ENCODE results near the gene TMEM61. TPM values are rescaled to one million over a fixed set of nuclear protein-coding genes. Genes with fewer than 3 reads are reported as not detected.

TMEM61 gene
- total RNA-seq, 2 donors from 2014 or later = 2.0 to 3.6 TPM

DNA sequence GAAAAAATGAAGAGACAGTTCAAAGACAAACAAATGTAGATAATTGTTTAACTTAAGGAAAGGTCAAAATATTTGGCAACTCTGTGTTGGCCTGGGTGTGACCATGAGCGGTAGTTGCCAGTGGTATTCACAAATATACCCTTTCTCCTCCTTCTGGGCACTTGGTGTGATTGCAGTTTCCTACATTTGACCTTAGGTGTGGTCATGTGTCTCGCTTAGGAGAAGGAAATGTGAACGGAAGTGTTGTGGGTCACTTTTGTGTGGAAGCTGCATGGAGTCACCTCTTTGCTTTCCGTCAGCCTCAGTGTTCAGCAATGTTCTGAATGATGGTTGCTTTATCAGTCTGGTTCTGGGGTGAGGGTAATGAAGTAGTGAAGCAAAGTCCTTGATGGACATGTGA is 55.5 kb downstream of the TMEM61 start:
- intact Hi-C loops (cut with DNase I) = no loop called here
- no peak overlapping the region for H3K27ac ChIP-seq
- no peak overlapping the region for H3K4me3 ChIP-seq
- peaks cover 24% of the 10 kb centered on the region for H3K4me1 ChIP-seq
- WGBS, 2 donors = 40 to 74% methylated on average over 4 of the region's 4 CpGs
- DNase-seq = no peak
- H3K27me3 ChIP-seq = no peaks in the 10 kb centered on the region
- no peak for ATAC-seq
- TF ChIP-seq POLR2A (IDR thresholded peaks at IDR 0.05) = no peak
- TF ChIP-seq, protein P1, sequence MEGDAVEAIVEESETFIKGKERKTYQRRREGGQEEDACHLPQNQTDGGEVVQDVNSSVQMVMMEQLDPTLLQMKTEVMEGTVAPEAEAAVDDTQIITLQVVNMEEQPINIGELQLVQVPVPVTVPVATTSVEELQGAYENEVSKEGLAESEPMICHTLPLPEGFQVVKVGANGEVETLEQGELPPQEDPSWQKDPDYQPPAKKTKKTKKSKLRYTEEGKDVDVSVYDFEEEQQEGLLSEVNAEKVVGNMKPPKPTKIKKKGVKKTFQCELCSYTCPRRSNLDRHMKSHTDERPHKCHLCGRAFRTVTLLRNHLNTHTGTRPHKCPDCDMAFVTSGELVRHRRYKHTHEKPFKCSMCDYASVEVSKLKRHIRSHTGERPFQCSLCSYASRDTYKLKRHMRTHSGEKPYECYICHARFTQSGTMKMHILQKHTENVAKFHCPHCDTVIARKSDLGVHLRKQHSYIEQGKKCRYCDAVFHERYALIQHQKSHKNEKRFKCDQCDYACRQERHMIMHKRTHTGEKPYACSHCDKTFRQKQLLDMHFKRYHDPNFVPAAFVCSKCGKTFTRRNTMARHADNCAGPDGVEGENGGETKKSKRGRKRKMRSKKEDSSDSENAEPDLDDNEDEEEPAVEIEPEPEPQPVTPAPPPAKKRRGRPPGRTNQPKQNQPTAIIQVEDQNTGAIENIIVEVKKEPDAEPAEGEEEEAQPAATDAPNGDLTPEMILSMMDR (IDR thresholded peaks at IDR 0.05) = no peak
- no peaks in the 10 kb centered on the region for H3K36me3 ChIP-seq (replicated peaks in 1 of 2; ENCODE audit: insufficient read depth in 1 of 2, low read depth in 2 of 2)
- H3K9me3 ChIP-seq = no peaks in the 10 kb centered on the region

DNA sequence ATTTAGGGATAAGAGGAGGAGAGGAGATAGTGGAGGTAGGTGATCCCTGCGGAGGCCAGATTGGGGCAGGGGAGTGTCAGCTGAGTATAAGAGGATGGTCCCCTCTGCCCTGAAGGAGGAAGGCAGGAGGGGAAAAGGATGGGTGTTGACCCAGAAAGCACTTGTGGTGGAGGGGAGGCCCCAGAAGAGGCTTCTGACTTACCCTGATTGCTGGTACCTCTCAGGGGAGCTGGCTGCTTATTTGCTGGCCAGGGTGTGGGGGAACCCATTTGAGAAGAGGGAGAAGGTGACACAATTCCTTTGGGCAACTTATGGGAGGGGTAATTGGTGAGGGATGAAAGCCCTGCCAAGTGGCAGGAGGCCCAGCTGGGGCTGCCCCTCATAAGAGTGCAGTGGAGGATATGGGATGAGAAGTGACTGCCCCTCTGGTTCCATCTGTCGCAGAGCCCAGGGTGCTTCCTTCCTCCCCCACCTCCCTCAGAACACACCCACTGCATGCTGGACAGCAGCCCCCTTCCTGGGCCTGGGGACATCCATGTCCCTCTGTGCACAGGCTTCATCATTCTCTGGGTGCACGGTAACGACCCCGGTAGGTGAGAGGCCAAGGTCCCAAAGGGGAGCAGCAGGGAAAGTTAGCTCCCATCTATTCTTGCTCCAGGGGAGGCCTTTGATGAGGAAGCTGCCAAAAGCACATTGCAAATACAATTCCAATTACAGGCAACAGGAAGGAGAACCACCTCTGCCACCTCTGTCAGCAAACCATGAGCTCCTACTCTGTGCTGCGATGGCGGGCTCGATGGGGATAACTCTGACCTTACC is 57.5 kb downstream of the TMEM61 start:
- TF ChIP-seq POLR2A (IDR thresholded peaks at IDR 0.05) = no peak
- TF ChIP-seq, protein P1 (IDR thresholded peaks at IDR 0.05) = no peak
- intact Hi-C loops (cut with DNase I) = no loop called here
- 78 to 93% methylated on average over 5 to 8 of the region's 8 CpGs for WGBS, 2 donors

DNA sequence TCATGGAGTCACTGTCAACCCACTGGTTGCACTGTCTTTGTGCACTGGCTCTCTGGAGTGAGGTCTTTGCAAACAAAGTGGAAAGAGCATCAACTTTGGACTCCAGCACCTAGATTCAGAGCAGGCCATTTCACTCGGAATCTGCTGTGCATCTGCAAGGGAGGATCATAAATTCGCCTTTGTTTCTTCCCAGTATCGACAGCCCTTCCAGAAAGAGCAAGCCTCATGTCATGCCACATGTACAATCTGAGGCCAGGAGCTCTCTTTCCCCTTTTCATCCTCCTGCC is 58.1 kb downstream of the TMEM61 start:
- ATAC-seq (no peak), DNase-seq (no peak)
- TF ChIP-seq, protein P1 (IDR thresholded peaks at IDR 0.05) = no peak
- TF ChIP-seq POLR2A (IDR thresholded peaks at IDR 0.05) = no peak
- Histone ChIP-seq H3K27ac (no peak overlapping the region), H3K4me1 (peaks cover 28% of the 10 kb centered on the region), H3K9me3 (no peaks in the 10 kb centered on the region), H3K4me3 (no peak overlapping the region), H3K27me3 (no peaks in the 10 kb centered on the region), H3K36me3 (replicated peaks in 1 of 2; ENCODE audit: insufficient read depth in 1 of 2, low read depth in 2 of 2) (no peaks in the 10 kb centered on the region)
- 86 to 92% methylated on average over 3 of the region's 3 CpGs for WGBS, 2 donors
- intact Hi-C loops (cut with DNase I) = no loop called here

More for the DNA sequence above, 57.5 kb downstream of the TMEM61 start:
- no peak overlapping the region for H3K4me3 ChIP-seq
- no peaks in the 10 kb centered on the region for H3K36me3 ChIP-seq (replicated peaks in 1 of 2; ENCODE audit: insufficient read depth in 1 of 2, low read depth in 2 of 2)
- DNase-seq (no peak), ATAC-seq (no peak)
- peaks cover 28% of the 10 kb centered on the region for H3K4me1 ChIP-seq
- no peak overlapping the region for H3K27ac ChIP-seq
- no peaks in the 10 kb centered on the region for H3K27me3 ChIP-seq
- no peaks in the 10 kb centered on the region for H3K9me3 ChIP-seq

DNA sequence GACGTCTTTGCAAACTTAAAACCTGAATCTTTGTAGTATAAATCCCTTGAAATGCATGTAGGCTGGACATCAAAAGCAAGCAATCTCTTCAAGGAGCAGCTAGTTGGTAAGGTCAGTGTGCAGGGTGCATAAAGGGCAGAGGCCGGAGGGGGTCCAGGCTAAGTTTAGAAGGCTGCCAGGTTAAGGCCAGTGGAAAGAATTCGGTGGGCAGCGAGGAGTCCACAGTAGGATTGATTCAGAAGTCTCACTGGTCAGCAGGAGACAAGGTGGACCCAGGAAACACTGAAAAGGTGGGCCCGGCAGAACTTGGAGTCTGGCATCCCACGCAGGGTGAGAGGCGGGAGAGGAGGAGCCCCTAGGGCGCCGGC is 58.5 kb downstream of the TMEM61 start:
- ATAC-seq (no peak), DNase-seq (no peak)
- no peaks in the 10 kb centered on the region for H3K9me3 ChIP-seq
- no peaks in the 10 kb centered on the region for H3K27me3 ChIP-seq
- 31 to 38% methylated on average over 9 of the region's 9 CpGs for WGBS, 2 donors
- intact Hi-C loops (cut with DNase I) = no loop called here
- peak overlapping the region in 1 of 4 donors; percentile 83 for H3K27ac ChIP-seq
- no peak for TF ChIP-seq POLR2A (IDR thresholded peaks at IDR 0.05)
- TF ChIP-seq, protein P1 (IDR thresholded peaks at IDR 0.05) = no peak
- peaks cover 28% of the 10 kb centered on the region for H3K4me1 ChIP-seq
- H3K4me3 ChIP-seq = no peak overlapping the region
- H3K36me3 ChIP-seq (replicated peaks in 1 of 2; ENCODE audit: insufficient read depth in 1 of 2, low read depth in 2 of 2) = no peaks in the 10 kb centered on the region
